ENCODE data around the gene AVL9. TPM values are rescaled to one million over a fixed set of nuclear protein-coding genes. Genes with fewer than 3 reads are reported as not detected.
"Not testable (repeated sequence)": the region's sequence is repeated elsewhere in the genome, so short reads cannot be mapped to it uniquely, and the experiment has no call there.

Gene AVL9
- total and polyA plus RNA-seq, 2 donors = 13.3 to 19.7 TPM

DNA sequence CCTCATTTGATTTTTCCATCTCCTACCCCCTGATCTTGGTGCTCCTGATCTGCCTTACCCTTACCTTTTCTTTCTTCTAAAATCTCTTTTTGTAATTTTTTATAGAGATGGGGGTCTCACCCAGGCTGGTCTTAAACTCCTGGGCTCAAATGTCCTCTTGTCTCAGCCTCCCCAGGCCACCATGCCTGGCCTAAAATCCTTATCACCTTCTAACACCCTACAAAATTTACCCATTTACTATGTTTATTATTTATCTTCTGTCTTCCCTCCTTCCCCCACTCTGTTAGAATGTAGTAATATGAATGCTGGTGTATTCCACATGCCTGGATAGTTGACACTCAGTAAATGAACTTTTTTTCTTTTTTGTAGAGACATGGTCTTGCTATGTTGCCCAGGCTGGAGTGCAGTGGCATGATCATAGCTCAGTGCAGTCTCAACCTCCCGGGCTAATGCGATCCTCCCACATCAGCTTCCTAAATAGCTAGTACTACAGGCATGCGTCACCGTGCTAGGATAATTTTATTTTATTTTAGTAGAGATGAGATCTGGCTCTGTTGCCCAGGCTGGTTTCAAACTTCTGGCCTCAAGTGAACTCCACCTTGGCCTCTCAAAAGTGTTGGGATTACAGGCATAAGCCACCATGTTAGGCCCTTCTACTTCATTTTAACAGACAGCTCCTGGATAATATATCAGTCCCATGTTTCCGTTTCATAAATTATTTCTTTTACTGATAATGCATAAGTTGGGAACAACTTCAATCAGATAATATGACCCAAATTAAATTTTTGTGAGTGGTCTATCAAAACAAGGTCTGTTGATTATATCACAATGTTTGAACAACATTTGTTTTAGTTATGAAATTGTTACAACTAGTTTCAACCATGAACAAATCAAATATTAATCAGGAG, 136.6 kb downstream of the AVL9 start:
- not testable (repeated sequence) for H3K36me3 ChIP-seq (ENCODE audit: control insufficient read depth in 2 of 2, insufficient read depth in 2 of 2, low read length in 1 of 2); H3K27me3 ChIP-seq (ENCODE audit: control insufficient read depth in 2 of 2, insufficient read depth in 1 of 2, low read length in 1 of 2); H3K9me3 ChIP-seq (ENCODE audit: control insufficient read depth in 2 of 2, insufficient read depth in 1 of 2, low read length in 1 of 2); H3K4me3 ChIP-seq (ENCODE audit: low read length in 2 of 2); H3K4me1 ChIP-seq (ENCODE audit: control insufficient read depth in 2 of 2, insufficient read depth in 2 of 2, low read length in 2 of 2); DNase-seq (ENCODE audit: low read depth in 6 of 9, low spot score in 9 of 9); H3K27ac ChIP-seq (ENCODE audit: low read depth in 1 of 2, low read length in 1 of 2)
- 98% methylated on average over 5 of the region's 5 CpGs for WGBS

DNA sequence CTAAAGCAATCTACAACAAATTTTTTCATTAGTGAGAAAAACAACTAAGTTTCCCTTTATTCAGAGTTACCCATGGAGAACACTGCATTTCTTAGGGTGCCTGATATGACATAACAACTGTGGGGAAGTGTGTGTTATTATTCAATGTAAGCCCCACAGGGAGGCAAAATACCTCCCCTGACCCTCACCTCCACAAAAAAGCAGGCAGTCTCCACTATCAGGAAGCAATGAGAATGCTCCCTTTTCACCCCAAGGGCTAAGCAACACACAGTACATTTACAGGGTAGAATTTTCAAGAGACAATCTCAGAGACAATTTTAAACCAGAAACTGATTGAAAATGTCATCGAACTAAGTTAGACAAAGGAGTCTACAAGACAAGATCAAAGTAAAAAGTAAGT, 138.2 kb downstream of the AVL9 start:
- H3K27me3 ChIP-seq (ENCODE audit: control insufficient read depth in 2 of 2, insufficient read depth in 1 of 2, low read length in 1 of 2); H3K36me3 ChIP-seq (ENCODE audit: control insufficient read depth in 2 of 2, insufficient read depth in 2 of 2, low read length in 1 of 2); H3K4me3 ChIP-seq (ENCODE audit: low read length in 2 of 2); H3K9me3 ChIP-seq (ENCODE audit: control insufficient read depth in 2 of 2, insufficient read depth in 1 of 2, low read length in 1 of 2); H3K27ac ChIP-seq (ENCODE audit: low read depth in 1 of 2, low read length in 1 of 2); DNase-seq (ENCODE audit: low read depth in 6 of 9, low spot score in 9 of 9); H3K4me1 ChIP-seq (ENCODE audit: control insufficient read depth in 2 of 2, insufficient read depth in 2 of 2, low read length in 2 of 2): not testable (repeated sequence)
- no CpG with 5 or more reads among the region's 1 CpG for WGBS

DNA sequence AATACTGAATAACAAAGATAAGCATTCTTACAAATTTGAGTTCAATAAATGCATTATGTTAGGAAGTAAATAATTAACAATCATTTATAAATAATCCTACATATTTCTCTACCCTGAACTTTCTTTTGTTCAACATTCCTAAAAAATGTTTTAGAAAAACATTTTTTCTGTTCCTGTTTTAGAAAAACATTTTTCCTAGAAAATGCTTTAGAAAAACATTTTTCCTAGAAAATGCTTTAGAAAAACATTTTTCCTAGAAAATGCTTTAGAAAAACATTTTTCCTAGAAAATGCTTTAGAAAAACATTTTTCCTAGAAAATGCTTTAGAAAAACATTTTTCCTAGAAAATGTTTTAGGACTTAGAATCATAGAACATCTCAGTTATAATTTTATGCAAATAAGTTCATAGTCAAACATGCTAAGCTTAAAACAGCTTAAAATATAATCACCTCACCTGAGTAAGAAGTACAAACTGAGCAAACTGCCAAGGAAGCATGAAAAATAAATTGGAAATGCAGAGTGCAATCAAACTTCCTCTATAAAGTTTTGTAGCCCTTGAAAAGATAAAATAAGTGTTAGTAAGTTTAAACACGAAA, 139.6 kb downstream of the AVL9 start:
- not testable (repeated sequence) for H3K27ac ChIP-seq (ENCODE audit: low read depth in 1 of 2, low read length in 1 of 2); H3K27me3 ChIP-seq (ENCODE audit: control insufficient read depth in 2 of 2, insufficient read depth in 1 of 2, low read length in 1 of 2); H3K9me3 ChIP-seq (ENCODE audit: control insufficient read depth in 2 of 2, insufficient read depth in 1 of 2, low read length in 1 of 2); H3K4me1 ChIP-seq (ENCODE audit: control insufficient read depth in 2 of 2, insufficient read depth in 2 of 2, low read length in 2 of 2); H3K4me3 ChIP-seq (ENCODE audit: low read length in 2 of 2); H3K36me3 ChIP-seq (ENCODE audit: control insufficient read depth in 2 of 2, insufficient read depth in 2 of 2, low read length in 1 of 2); DNase-seq (ENCODE audit: low read depth in 6 of 9, low spot score in 9 of 9)
- WGBS = 67% methylated on average over 1 of the region's 1 CpG

DNA sequence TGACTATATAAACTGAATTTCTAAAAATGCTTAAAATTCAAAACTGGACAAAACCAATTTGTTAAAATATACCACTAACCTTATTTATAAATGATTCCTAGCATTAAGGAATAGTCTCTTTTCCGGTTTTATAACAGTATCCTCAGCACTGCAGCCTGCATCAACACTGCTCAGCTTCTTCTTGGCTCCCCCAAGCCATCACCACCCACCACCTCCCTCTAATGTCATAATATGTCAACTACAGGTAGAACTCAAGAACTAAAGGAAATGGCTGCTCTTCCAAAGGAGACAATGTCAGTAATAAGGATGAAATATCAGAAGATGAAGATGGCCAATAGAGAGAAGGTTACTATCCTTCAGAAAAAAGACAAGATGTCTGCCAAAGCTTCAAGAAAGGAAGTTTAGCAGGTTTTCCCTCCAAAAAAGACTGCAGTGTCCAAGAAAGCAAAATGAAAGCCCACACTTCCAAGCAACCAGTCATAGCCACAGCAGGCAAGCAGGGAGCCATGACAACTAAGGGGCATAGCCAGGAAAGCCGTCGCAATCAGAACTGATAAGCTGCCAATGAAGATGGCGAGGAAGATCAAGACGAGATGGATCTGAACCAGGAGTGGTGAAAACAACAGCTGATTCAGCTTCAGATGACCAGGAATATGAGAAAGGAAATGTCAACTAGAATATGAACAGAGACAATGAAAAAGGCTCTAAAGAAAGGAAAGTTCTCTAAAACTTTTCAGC, 141.6 kb downstream of the AVL9 start:
- H3K4me3 ChIP-seq (ENCODE audit: low read length in 2 of 2); H3K4me1 ChIP-seq (ENCODE audit: control insufficient read depth in 2 of 2, insufficient read depth in 2 of 2, low read length in 2 of 2); H3K36me3 ChIP-seq (ENCODE audit: control insufficient read depth in 2 of 2, insufficient read depth in 2 of 2, low read length in 1 of 2); H3K27me3 ChIP-seq (ENCODE audit: control insufficient read depth in 2 of 2, insufficient read depth in 1 of 2, low read length in 1 of 2); H3K9me3 ChIP-seq (ENCODE audit: control insufficient read depth in 2 of 2, insufficient read depth in 1 of 2, low read length in 1 of 2); DNase-seq (ENCODE audit: low read depth in 6 of 9, low spot score in 9 of 9); H3K27ac ChIP-seq (ENCODE audit: low read depth in 1 of 2, low read length in 1 of 2): not testable (repeated sequence)
- 98% methylated on average over 5 of the region's 5 CpGs for WGBS

DNA sequence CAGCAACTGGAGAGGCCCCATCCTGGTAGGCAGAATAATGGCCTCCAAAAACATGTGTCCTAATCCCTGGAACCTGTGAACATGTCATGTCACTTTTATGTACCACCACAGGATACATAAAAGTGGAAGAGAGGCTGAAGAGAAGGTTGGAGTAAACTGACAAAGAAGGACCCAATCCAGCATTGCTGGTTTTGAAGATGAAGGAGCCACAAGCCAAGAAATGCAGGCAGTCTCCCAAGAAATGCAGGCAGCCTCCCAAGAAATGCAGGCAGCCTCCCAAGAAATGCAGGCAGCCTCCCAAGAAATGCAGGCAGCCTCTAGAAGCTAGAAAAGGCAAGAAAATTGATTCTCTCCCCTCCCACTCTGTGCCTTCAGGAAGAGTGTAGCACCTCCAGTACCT, 142.3 kb downstream of the AVL9 start:
- H3K36me3 ChIP-seq (ENCODE audit: control insufficient read depth in 2 of 2, insufficient read depth in 2 of 2, low read length in 1 of 2); H3K4me3 ChIP-seq (ENCODE audit: low read length in 2 of 2); H3K9me3 ChIP-seq (ENCODE audit: control insufficient read depth in 2 of 2, insufficient read depth in 1 of 2, low read length in 1 of 2); DNase-seq (ENCODE audit: low read depth in 6 of 9, low spot score in 9 of 9); H3K27me3 ChIP-seq (ENCODE audit: control insufficient read depth in 2 of 2, insufficient read depth in 1 of 2, low read length in 1 of 2); H3K4me1 ChIP-seq (ENCODE audit: control insufficient read depth in 2 of 2, insufficient read depth in 2 of 2, low read length in 2 of 2); H3K27ac ChIP-seq (ENCODE audit: low read depth in 1 of 2, low read length in 1 of 2): not testable (repeated sequence)

Other genes starting within 250 kb of the AVL9 start
- gene LSM5, start 5.1 kb upstream of the AVL9 start, total RNA-seq = 93.4 TPM
- gene LSM5, start 5.1 kb upstream of the AVL9 start, polyA plus RNA-seq = 168 TPM